Peyer's patch (tissue), 4 donors: ENCODE measurements around the gene CCDC197.

Source experiments
- POLR2A ChIP-seq, 2 donors: fragments of 450-650 bp; IDR thresholded peaks; one replicate each; pipeline ENCODE4 v1.5.1; 2017; ENCODE audit warnings: antibody characterized with exemption in 2 of 2, mild to moderate bottlenecking in 2 of 2, moderate library complexity in 2 of 2
- TF ChIP-seq, protein P1 (sequence below), 6 experiments: fragments of 450-650 bp in 4 of 6; fragments of 200-600 bp in 2 of 6; sonication (generic) in 1 of 6; IDR thresholded peaks; one replicate each; pipeline ENCODE4 v1.5.1; 2017 to 2019; ENCODE audit warnings: antibody characterized with exemption in 6 of 6, mild to moderate bottlenecking in 3 of 6, moderate library complexity in 1 of 6

DNA sequence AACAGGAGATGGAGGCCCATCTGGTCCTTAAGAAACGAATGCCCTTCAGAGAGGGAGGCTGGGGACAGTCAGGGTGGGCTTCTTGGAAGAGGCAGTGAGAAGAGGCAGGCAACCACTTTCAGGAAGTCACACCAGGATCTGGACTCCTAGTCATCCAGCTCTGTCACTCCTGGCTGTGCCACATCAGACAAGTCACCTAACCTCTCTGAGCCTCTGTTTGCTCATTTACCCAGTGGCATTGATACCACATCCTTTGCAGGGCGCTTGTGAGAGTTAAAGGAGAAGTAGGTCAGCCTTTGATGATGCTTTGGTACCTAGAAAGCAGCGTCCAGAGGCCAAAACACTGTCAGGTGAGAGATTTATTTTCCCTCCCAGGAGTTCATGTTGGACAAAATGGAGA lies 11.1 kb downstream of the CCDC197 start:
- TF ChIP-seq, protein P1, sequence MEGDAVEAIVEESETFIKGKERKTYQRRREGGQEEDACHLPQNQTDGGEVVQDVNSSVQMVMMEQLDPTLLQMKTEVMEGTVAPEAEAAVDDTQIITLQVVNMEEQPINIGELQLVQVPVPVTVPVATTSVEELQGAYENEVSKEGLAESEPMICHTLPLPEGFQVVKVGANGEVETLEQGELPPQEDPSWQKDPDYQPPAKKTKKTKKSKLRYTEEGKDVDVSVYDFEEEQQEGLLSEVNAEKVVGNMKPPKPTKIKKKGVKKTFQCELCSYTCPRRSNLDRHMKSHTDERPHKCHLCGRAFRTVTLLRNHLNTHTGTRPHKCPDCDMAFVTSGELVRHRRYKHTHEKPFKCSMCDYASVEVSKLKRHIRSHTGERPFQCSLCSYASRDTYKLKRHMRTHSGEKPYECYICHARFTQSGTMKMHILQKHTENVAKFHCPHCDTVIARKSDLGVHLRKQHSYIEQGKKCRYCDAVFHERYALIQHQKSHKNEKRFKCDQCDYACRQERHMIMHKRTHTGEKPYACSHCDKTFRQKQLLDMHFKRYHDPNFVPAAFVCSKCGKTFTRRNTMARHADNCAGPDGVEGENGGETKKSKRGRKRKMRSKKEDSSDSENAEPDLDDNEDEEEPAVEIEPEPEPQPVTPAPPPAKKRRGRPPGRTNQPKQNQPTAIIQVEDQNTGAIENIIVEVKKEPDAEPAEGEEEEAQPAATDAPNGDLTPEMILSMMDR (IDR thresholded peaks at IDR 0.05): no peak
- no peak for TF ChIP-seq POLR2A (IDR thresholded peaks at IDR 0.05)
